Ovary (tissue), 9 donors: ENCODE data around the gene MRTFA. TPM values are rescaled to one million over a fixed set of nuclear protein-coding genes. Genes with fewer than 3 reads are reported as not detected.
A peak's percentile ranks its signal among the peaks of the same experiment; 100 is the strongest.

Experiments
- DNase-seq, 5 donors: peaks; one replicate each; pipeline ENCODE4 v3.0.0-alpha.2; 2019 to 2020
- H3K27ac ChIP-seq, 2 donors: fragments of 200-600 bp; one replicate each; pipeline versions ENCODE4 v1.5.1 to v1.8.0; 2019 to 2022
- H3K27me3 ChIP-seq: fragments of 200-600 bp; one replicate; pipeline ENCODE4 v1.8.0; 2022
- H3K36me3 ChIP-seq: fragments of 200-600 bp; sonication (generic); one replicate; pipeline ENCODE4 v1.5.1; 2019
- H3K4me1 ChIP-seq: one replicate; pipeline ENCODE4 v1.8.1; 2013; ENCODE audit warnings: mild to moderate bottlenecking, moderate library complexity; ENCODE audit not compliant: insufficient read depth
- H3K4me3 ChIP-seq: fragments of 200-600 bp; sonication (generic); one replicate; pipeline ENCODE4 v1.5.1; 2017
- H3K9me3 ChIP-seq, 2 donors: fragments of 200-600 bp in 1 of 2; sonication (generic) in 1 of 2; one replicate each; pipeline versions ENCODE4 v1.5.1 to v1.8.1; 2013 to 2019; ENCODE audit warnings: mild to moderate bottlenecking in 1 of 2, moderate library complexity in 1 of 2
- EP300 ChIP-seq: sonication (generic); formaldehyde crosslinking; IDR thresholded peaks from one replicate; pipeline ENCODE4 v1.6.1; 2017; ENCODE audit warnings: antibody characterized with exemption
- POLR2A ChIP-seq: fragments of 450-650 bp; IDR thresholded peaks from one replicate; pipeline ENCODE4 v1.6.1; 2017; ENCODE audit warnings: antibody characterized with exemption, mild to moderate bottlenecking, moderate library complexity
- WGBS, 3 donors: extraction: QIAGEN DNeasy Blood & Tissue Kit in 1 of 3; methylation state at CpG; one replicate each; pipeline versions ENCODE4 v1.1.5 to v1.1.7; 2013 to 2017; 5-methylcytosine and 5-hydroxymethylcytosine counted together
- intact Hi-C, 4 donors: fragments of 100-400 bp; cut with DNase I; formaldehyde crosslinking; loops; one replicate each; pipeline versions ENCODE4 v1.11.0 to v1.15.1; 2022 to 2023
- polyA plus RNA-seq, 2 donors: library from polyadenylated mRNA; stranded (reverse); fragments of 200-250 nt in 1 of 2; fragments of 350-450 nt in 1 of 2; fragmentation: Illumina TruSeq in 1 of 2; extraction: RNeasy Lipid Tissue Mini Kit (QIAGEN cat#74804) in 1 of 2; gene quantifications; one replicate each; pipeline ENCODE4 v1.2.3, GENCODE V29; 2013 to 2014
- total RNA-seq, 7 donors: library from RNA; depleted of rRNA in 2 of 7; stranded (reverse); fragments of >200 nt in 2 of 7; fragmentation: NEBNext Ultra II Directional in 3 of 7; extraction: Animal tissue kit (Norgen Biotek cat#: 25700) in 3 of 7; gene quantifications; one replicate each; pipeline versions ENCODE4 v1.1.0 to v1.2.4, GENCODE V29; 2016 to 2023
- TF ChIP-seq, protein P1 (sequence below), 3 donors: fragments of 450-650 bp in 2 of 3; fragments of 200-600 bp in 1 of 3; IDR thresholded peaks; one replicate each; pipeline versions ENCODE4 v1.5.1 to v1.8.0; 2016 to 2022; ENCODE audit warnings: antibody characterized with exemption in 3 of 3, mild to moderate bottlenecking in 1 of 3
- donor health status: DM: no; HTN: no; CAD: no; lungs with moderate emphysema.
- donor health status: DM: no; HTN: no; CAD: no.
- donor health status: Bipolar disorder and iron deficiency.
- donor health status: DM: yes; HTN: yes; CAD: no.
- donor health status: DM: no; HTN: no; CAD: no.
- donor health status: DM: yes; HTN: yes; CAD: no.

MRTFA gene
- total and polyA plus RNA-seq, 9 donors: 15.4 to 59.7 (median 54.9) TPM

DNA sequence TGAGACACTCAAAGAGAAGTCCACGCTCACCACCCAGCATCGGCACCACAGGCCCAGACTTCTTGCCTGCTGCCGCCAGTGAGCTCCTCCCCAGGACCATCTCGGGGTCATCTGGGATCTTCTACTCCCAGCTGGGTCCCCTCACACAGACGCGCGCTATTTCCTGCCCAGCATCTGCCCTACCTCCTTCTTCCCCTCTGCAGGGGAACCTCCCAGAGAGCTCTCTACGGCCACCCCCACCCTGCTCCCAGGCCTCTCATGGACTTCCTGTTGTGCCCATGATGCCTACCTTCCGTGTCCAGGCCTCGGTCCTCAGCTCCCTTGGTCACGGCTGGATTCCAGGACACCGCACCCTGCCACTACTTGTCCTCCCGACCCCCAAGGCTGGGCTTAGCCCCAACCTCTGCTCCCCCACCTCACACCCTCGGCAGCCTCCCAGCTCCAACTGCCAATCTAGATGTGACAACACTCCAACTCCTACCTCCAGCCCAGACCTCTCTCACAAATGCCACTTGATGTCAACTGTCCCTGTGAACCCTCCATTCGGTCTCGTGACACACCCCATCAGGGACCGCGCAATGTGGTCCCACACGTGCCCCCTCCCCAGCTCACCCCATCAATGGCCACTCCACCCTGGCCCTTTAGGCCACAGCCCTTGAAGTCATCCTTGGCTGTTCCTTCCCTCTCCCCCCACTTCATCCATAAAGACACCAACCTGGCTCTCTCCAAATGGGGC lies 220.8 kb downstream of the MRTFA start:
- Histone ChIP-seq H3K4me3 (no peak overlapping the region), H3K36me3 (no peaks in the 10 kb centered on the region), H3K27me3 (no peaks in the 10 kb centered on the region), H3K4me1 (peaks cover 2% of the 10 kb centered on the region), H3K9me3 (no peaks in the 10 kb centered on the region), H3K27ac (no peak overlapping the region)
- intact Hi-C loops: no loop called here
- 50 to 69% (median 60%) methylated on average over 19 of the region's 19 CpGs for WGBS, 3 donors
- TF ChIP-seq EP300 (no peak), POLR2A (no peak)
- DNase-seq: peak in 1 of 5 donors; percentile 20

DNA sequence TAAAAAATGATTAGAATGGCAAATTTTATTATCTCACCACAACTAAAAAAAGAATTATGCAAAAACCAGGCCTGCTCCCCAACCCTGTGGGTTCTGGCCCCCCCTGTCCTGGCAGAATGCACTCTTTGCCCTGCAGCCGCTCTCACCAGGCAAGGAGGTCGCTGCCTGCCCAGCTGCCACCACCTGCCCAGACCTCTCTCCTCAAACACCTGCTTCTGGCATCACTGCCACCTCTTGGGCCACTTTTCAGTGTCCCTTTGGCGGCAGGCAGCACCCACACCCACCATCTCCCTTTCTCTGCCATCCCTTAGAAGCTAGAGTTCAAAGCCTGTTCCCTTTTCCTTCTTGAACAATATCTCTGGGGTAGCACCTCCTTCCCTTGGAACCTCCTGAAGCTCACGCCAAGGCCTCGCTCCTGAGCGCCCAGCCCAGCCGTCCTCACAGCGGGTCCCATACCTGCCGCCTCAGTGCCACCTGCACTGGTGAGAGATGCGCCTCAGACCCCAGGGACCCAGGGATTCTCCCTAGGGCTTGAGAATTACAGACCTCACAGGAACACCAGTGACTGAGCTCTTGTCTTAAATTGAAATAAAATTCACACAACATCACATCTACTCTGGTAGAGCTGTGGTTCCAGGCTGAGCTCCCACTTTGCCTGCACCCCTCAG lies 221.5 kb downstream of the MRTFA start:
- Histone ChIP-seq H3K27me3 (no peaks in the 10 kb centered on the region), H3K4me1 (peaks cover 2% of the 10 kb centered on the region), H3K36me3 (no peaks in the 10 kb centered on the region), H3K9me3 (no peaks in the 10 kb centered on the region), H3K27ac (no peak overlapping the region), H3K4me3 (no peak overlapping the region)
- no peak for DNase-seq
- TF ChIP-seq, protein P1, sequence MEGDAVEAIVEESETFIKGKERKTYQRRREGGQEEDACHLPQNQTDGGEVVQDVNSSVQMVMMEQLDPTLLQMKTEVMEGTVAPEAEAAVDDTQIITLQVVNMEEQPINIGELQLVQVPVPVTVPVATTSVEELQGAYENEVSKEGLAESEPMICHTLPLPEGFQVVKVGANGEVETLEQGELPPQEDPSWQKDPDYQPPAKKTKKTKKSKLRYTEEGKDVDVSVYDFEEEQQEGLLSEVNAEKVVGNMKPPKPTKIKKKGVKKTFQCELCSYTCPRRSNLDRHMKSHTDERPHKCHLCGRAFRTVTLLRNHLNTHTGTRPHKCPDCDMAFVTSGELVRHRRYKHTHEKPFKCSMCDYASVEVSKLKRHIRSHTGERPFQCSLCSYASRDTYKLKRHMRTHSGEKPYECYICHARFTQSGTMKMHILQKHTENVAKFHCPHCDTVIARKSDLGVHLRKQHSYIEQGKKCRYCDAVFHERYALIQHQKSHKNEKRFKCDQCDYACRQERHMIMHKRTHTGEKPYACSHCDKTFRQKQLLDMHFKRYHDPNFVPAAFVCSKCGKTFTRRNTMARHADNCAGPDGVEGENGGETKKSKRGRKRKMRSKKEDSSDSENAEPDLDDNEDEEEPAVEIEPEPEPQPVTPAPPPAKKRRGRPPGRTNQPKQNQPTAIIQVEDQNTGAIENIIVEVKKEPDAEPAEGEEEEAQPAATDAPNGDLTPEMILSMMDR (IDR thresholded peaks at IDR 0.05): no peak
- no peak for TF ChIP-seq POLR2A
- no peak for TF ChIP-seq EP300
- 91 to 95% (median 92%) methylated on average over 10 of the region's 10 CpGs for WGBS, 3 donors
- intact Hi-C loops: no loop called here

DNA sequence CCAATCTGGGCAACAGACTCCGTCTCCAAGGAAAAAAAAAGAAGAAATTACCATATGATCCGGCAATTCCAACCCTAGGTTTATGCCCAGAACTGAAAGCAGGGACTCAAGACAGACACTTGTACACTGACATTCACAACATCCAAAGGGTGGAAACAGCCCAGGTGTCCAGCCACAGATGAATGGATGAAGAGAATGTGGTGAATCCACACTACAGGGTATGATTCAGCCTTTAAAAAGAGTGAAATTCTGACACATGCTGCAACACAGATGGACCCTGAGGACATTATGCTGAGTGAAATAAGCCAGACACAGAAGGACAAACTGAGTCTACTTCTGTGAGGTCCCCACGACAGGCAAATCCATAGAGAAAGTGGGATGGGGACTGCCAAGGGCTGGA lies 222.2 kb downstream of the MRTFA start:
- TF ChIP-seq, protein P1 (IDR thresholded peaks at IDR 0.05): no peak
- no peak for TF ChIP-seq EP300
- TF ChIP-seq POLR2A: no peak
- 51 to 63% (median 56%) methylated on average over 3 of the region's 3 CpGs for WGBS, 3 donors
- peaks cover 2% of the 10 kb centered on the region for H3K4me1 ChIP-seq
- H3K36me3 ChIP-seq: no peaks in the 10 kb centered on the region
- H3K9me3 ChIP-seq: no peaks in the 10 kb centered on the region
- intact Hi-C loops: no loop called here
- no peak for DNase-seq
- H3K4me3 ChIP-seq: no peak overlapping the region
- H3K27ac ChIP-seq: no peak overlapping the region
- H3K27me3 ChIP-seq: no peaks in the 10 kb centered on the region

DNA sequence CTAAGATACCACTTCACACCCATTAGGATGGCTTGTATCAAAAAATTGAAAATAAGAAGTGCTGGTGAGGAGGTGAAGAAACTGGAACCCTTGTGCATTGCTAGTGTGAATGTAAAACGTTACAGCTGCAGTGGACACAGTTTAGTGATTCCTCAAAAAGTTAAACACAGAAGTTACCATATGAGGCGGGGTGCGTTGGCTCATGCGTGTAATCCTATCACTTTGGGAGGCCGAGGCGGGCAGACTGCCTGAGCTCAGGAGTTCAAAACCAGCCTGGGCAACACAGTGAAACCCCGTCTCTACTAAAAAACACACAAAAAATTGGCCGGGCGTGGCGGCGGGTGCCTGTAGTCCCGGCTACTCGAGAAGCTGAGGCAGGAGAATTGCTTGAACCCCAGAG lies 222.6 kb downstream of the MRTFA start:
- Histone ChIP-seq H3K36me3 (no peaks in the 10 kb centered on the region), H3K4me3 (no peak overlapping the region), H3K4me1 (peaks cover 2% of the 10 kb centered on the region), H3K27me3 (no peaks in the 10 kb centered on the region), H3K9me3 (no peaks in the 10 kb centered on the region), H3K27ac (no peak overlapping the region)
- intact Hi-C loops: no loop called here
- TF ChIP-seq POLR2A: no peak
- TF ChIP-seq, protein P1 (IDR thresholded peaks at IDR 0.05): no peak
- TF ChIP-seq EP300: no peak
- peak in 1 of 5 donors; percentile 40 for DNase-seq
- WGBS, 3 donors: 53 to 69% (median 60%) methylated on average over 13 of the region's 13 CpGs

DNA sequence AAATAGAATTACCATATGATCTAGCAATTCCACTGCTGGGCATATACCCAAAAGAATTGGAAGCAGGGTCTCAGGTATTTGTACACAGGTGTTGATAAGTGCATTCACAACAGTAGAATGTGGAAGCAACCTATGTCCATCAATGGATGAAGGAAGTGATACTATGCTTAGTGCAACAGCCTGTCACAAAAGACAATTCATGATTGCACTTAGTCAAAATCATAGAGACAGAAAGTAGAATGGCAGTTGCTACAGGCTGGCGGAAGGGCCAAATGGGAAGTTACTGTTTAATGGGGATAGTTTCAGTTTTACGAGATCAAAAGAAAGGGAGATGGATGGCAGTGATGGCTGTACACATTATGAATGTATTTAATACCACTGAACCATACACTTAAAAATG lies 224.1 kb downstream of the MRTFA start:
- intact Hi-C loops: no loop called here
- H3K27me3 ChIP-seq: no peaks in the 10 kb centered on the region
- H3K4me1 ChIP-seq: peaks cover 2% of the 10 kb centered on the region
- H3K27ac ChIP-seq: no peak overlapping the region
- no peaks in the 10 kb centered on the region for H3K9me3 ChIP-seq
- peak in 1 of 5 donors; percentile 3 for DNase-seq
- TF ChIP-seq, protein P1 (IDR thresholded peaks at IDR 0.05): no peak
- TF ChIP-seq EP300 (no peak), POLR2A (no peak)
- no peak overlapping the region for H3K4me3 ChIP-seq
- no peaks in the 10 kb centered on the region for H3K36me3 ChIP-seq
- WGBS, 3 donors: 88 to 99% (median 96%) methylated on average over 2 of the region's 2 CpGs
